NCI-H187 treated with DMSO at 0.1 percent for 48 hours (cell line): ENCODE data around the gene HEXB.
"Not testable (repeated sequence)": the region's sequence is repeated elsewhere in the genome, so short reads cannot be mapped to it uniquely, and the experiment has no call there.

Experiments
- DNase-seq: peaks from one replicate; lab custom pipeline; 2025; lab: John Stamatoyannopoulos, UW

Gene HEXB

DNA sequence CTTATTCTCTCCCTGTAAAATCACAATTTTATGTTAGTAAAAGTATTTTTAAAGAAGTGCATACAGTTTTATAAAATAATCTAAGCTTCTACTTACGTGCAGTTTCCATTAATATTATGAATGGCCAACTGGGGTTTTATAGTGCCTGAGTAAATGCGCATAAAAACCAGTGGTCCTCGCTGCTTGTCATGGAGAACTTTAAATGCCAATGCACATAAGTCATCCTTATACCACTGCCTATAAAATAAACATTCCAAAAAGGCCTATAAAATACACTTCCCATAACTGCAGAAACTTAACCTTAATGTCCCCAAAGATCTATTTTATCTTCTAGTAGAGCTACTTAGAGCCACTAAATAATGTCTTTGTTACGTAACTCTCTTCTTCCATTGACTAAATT is 53.4 kb downstream of the HEXB start:
- DNase-seq = no peak

GRCh38 chr5:74748742-74749141 is 63.7 kb downstream of the HEXB start:
- DNase-seq = not testable (repeated sequence)

GRCh38 chr5:74761241-74761640 is 76.2 kb downstream of the HEXB start:
- DNase-seq = no peak

GRCh38 chr5:74762599-74762998 is 77.6 kb downstream of the HEXB start:
- DNase-seq = no peak

- DNase-seq = no peak
Measured at GRCh38 chr5:74763504-74763903, 78.5 kb downstream of the HEXB start.

- no peak for DNase-seq
Measured at GRCh38 chr5:74765201-74765600, 80.2 kb downstream of the HEXB start.

DNA sequence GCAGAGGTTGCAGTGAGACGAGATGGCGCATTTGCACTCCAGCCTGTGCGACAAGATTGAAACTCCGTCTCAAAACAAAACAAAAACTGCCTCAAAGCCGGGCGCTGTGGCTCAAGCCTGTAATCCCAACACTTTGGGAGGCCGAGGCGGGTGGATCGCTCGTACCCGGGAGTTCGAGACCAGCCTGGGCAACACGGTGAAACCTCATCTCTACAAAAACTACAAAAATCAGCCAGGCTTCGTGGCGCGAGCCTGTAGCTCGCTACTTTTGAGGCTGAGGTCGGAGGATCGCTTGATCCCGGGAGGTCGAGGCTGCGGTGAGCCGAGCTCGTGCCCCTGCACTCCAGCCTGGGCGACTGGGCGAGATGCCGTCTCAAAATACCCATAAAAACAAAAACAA is 80.9 kb downstream of the HEXB start:
- no peak for DNase-seq

DNA sequence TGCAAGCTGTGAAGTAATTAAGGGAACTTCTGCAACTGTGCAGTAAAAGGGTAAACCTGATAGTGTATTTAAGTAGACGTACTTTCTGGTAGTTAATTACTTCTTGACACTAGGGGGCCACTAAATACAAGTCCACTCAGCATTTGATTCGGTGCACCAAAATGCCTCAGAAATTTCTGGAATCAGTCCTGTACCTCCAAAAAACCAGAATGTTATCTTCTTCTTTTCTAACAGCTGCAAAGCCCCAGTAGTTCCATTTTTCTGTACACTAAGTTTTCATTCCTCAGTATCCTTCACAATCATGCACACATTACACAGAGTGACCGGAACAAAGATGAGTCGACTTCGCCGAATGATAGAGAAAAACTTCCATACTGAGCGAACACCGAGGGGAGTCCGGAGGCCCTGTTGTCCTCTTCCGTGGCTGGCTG is 81.4 kb downstream of the HEXB start:
- DNase-seq = no peak

DNA sequence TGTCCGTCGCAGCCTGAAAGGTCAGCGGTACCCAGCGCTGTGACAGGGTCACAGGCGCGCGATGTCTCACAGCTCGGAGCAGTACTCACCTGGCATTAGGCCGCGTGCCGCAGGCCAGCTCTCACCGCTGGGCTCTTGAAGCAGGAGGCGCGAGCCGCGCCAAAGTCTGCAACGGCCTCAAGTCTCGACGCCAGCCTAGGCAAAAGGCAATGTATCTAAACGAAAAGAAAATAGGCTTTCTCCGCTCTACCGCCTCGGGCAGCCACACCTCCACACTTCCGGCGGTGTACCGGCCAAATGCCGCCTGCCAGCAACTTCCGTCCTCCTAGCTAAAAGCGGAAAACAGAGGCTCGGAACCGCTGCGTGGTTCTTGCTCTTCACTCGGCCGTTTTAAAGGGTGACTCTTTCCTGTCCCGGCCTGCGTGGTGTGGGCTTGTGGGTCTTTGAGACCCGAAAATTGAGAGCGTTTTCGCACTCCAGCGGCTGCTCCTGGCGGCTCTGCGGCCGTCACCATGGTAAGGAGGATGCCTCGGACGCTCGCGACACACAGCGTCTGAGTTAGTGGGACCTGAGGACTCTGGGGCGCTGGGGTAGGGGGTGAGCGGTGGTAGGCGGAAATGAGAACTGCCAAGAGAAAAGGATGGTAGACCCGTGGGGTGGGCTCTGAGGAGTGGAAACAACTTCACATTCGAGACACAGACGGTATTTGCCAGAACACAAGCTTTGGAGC is 82.0 kb downstream of the HEXB start, which contains the start of the genes GFM2 and NSA2:
Gene GFM2 (minus strand): TSS at position 269 of the 730 bp plus-strand sequence. CDS start 3,375 bp downstream, outside the sequence.
Gene NSA2 (plus strand): TSS at position 401 of the 730 bp plus-strand sequence. CDS start 112 bp downstream, at position 513.
- DNase-seq = peak; percentile 58

- DNase-seq = no peak
Measured at GRCh38 chr5:74767579-74767913, 82.5 kb downstream of the HEXB start.
